Caco-2 (cell line): ENCODE data around the gene LTA4H. TPM values are rescaled to one million over a fixed set of nuclear protein-coding genes. Genes with fewer than 3 reads are reported as not detected.

Experiments
- BruUV-seq: library from RNA; stranded (reverse); fragments of 400-500 nt; replicated peaks from 2 replicates; lab custom pipeline; 2021; lab: Mats Ljungman, UMichigan
- CTCF ChIA-PET: fragments of 300-600 bp; sonication (Branson Sonifier 250); formaldehyde crosslinking; loops from one replicate; lab custom pipeline; 2022; ENCODE audit warnings: antibody characterized with exemption; lab: Charles Lee
- POLR2A ChIA-PET: fragments of 300-600 bp; sonication (Branson Sonifier 250); formaldehyde crosslinking; loops from one replicate; lab custom pipeline; 2022; ENCODE audit warnings: antibody characterized with exemption; lab: Charles Lee
- DNase-seq, 2 experiments: peaks; one replicate each; pipeline versions ENCODE4 v3.0.0 to v3.0.0-alpha.2; 2020 to 2022
- H3K27me3 ChIP-seq: replicated peaks from 2 replicates; pipeline ENCODE4 v1.6.0; 2011; ENCODE audit warnings: low read length; ENCODE audit not compliant: control insufficient read depth, insufficient read depth
- H3K36me3 ChIP-seq: 2 replicates; pipeline ENCODE4 v1.5.1; 2011; ENCODE audit warnings: low read length; ENCODE audit not compliant: control insufficient read depth, insufficient read depth
- H3K4me1 ChIP-seq: fragments of 250-450 bp; sonication (Bioruptor Pico); 2 replicates; pipeline ENCODE4 v1.5.1; 2020; ENCODE audit warnings: mild to moderate bottlenecking
- H3K4me3 ChIP-seq: 2 replicates; pipeline ENCODE4 v1.5.1; 2011; ENCODE audit warnings: low read depth, mild to moderate bottlenecking, control low read depth, low read length
- H3K9me3 ChIP-seq: fragments of 250-450 bp; sonication (Bioruptor Pico); 2 replicates; pipeline ENCODE4 v1.5.1; 2020; ENCODE audit warnings: mild to moderate bottlenecking, moderate library complexity
- H3K27ac Mint-ChIP-seq: one replicate; pipeline ENCODE4 v1.8.0; 2022; ENCODE audit warnings: mixed read lengths; ENCODE audit not compliant: unreplicated experiment
- H3K27me3 Mint-ChIP-seq: one replicate; pipeline ENCODE4 v1.8.0; 2022; ENCODE audit warnings: mixed read lengths; ENCODE audit not compliant: insufficient read depth, unreplicated experiment
- H3K36me3 Mint-ChIP-seq: one replicate; pipeline ENCODE4 v1.8.0; 2022; ENCODE audit warnings: mild to moderate bottlenecking, mixed read lengths; ENCODE audit not compliant: insufficient read depth, unreplicated experiment
- H3K4me1 Mint-ChIP-seq: one replicate; pipeline ENCODE4 v1.8.0; 2022; ENCODE audit warnings: low read depth, mixed read lengths; ENCODE audit not compliant: unreplicated experiment
- H3K4me3 Mint-ChIP-seq: one replicate; pipeline ENCODE4 v1.8.0; 2022; ENCODE audit warnings: mild to moderate bottlenecking, moderate library complexity, mixed read lengths; ENCODE audit not compliant: unreplicated experiment
- H3K9me3 Mint-ChIP-seq: one replicate; pipeline ENCODE4 v1.8.0; 2022; ENCODE audit warnings: mixed read lengths; ENCODE audit not compliant: unreplicated experiment
- intact Hi-C: fragments of 100-400 bp; cut with micrococcal nuclease; formaldehyde crosslinking; loops from one replicate; pipeline ENCODE4 v1.10.0; 2022; ENCODE audit not compliant: unreplicated experiment
- total RNA-seq: library from RNA; stranded (reverse); gene quantifications from 2 replicates; pipeline ENCODE4 v1.2.3, GENCODE V29; 2022
- TF ChIP-seq, protein P1 (sequence below), 2 experiments: fragments of 200-600 bp in 1 of 2; IDR thresholded peaks; 1 replicate in 1 of 2; 2 replicates in 1 of 2; pipeline versions ENCODE4 v1.5.1 to v1.8.0; 2011 to 2022; ENCODE audit warnings: antibody characterized with exemption in 1 of 2, control low read depth in 1 of 2, inconsistent platforms in 1 of 2, low read depth in 1 of 2, low read length in 1 of 2, mild to moderate bottlenecking in 1 of 2, moderate library complexity in 1 of 2; ENCODE audit not compliant: insufficient read depth in 1 of 2, severe bottlenecking in 1 of 2, unreplicated experiment in 1 of 2

Gene LTA4H
- total RNA-seq, 1 experiment from 2014 or later, result 56.7 TPM

- DNase-seq, result no peak
- peaks cover 6% of the 10 kb centered on the region for H3K36me3 Mint-ChIP-seq
- H3K9me3 ChIP-seq, result no peaks in the 10 kb centered on the region
- H3K36me3 ChIP-seq, result no peaks in the 10 kb centered on the region
- no peaks in the 10 kb centered on the region for H3K4me1 Mint-ChIP-seq
- TF ChIP-seq, protein P1, sequence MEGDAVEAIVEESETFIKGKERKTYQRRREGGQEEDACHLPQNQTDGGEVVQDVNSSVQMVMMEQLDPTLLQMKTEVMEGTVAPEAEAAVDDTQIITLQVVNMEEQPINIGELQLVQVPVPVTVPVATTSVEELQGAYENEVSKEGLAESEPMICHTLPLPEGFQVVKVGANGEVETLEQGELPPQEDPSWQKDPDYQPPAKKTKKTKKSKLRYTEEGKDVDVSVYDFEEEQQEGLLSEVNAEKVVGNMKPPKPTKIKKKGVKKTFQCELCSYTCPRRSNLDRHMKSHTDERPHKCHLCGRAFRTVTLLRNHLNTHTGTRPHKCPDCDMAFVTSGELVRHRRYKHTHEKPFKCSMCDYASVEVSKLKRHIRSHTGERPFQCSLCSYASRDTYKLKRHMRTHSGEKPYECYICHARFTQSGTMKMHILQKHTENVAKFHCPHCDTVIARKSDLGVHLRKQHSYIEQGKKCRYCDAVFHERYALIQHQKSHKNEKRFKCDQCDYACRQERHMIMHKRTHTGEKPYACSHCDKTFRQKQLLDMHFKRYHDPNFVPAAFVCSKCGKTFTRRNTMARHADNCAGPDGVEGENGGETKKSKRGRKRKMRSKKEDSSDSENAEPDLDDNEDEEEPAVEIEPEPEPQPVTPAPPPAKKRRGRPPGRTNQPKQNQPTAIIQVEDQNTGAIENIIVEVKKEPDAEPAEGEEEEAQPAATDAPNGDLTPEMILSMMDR (IDR thresholded peaks at IDR 0.05; ENCODE audit: insufficient read depth in 1 of 2, low read depth in 1 of 2, low read length in 1 of 2, severe bottlenecking in 1 of 2, unreplicated experiment in 1 of 2), result no peak
- intact Hi-C loops, result no loop called here
- no peak overlapping the region for H3K27ac Mint-ChIP-seq
- BruUV-seq, result no TSS peak
- no peaks in the 10 kb centered on the region for H3K4me1 ChIP-seq
- POLR2A ChIA-PET, result no interaction called here
- H3K27me3 Mint-ChIP-seq, result no peaks in the 10 kb centered on the region
- H3K9me3 Mint-ChIP-seq, result no peaks in the 10 kb centered on the region
- no peak overlapping the region for H3K4me3 ChIP-seq
- no peaks in the 10 kb centered on the region for H3K27me3 ChIP-seq
- H3K4me3 Mint-ChIP-seq, result no peak overlapping the region
- CTCF ChIA-PET, result no interaction called here
Observed at GRCh38 chr12:96025518-96025917, 9.9 kb downstream of the LTA4H start.

DNA sequence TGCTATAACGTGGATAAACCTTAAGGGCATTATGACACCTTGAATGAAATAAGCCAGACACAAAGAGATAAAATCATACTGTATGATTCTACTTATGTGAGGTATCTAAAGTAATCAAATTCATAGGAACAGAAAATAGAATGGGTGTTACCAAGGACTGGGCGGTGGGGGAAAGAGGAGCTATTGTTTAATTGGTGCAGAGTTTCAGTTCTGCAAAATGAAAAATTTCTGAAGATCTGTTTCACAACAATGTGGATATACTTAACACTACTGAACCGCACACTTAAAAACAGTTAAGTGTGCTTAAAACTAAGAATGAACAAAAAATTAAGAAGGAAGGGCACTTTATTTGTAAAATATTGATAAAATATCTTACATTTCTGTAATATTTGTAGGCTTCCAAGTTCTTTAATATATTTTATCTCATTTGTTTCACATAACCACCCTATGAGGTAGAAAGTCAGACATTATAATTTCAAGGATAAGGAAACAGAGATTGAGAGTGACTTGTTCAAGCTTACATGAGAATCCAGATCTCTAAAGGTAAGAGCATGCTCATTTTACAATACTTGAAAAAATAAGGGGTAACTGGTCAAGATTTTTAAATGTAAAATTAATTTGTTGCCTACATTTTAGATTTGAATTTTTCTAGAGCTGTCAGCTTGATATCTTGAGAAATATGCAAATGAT lies 14.9 kb downstream of the LTA4H start:
- Histone ChIP-seq H3K27me3 (no peaks in the 10 kb centered on the region), H3K4me1 (no peaks in the 10 kb centered on the region), H3K4me3 (no peak overlapping the region), H3K36me3 (no peaks in the 10 kb centered on the region), H3K9me3 (no peaks in the 10 kb centered on the region)
- intact Hi-C loops, result no loop called here
- Mint-ChIP-seq H3K36me3 (peaks cover 11% of the 10 kb centered on the region), H3K9me3 (no peaks in the 10 kb centered on the region), H3K4me1 (no peaks in the 10 kb centered on the region), H3K27ac (no peak overlapping the region), H3K4me3 (no peak overlapping the region), H3K27me3 (no peaks in the 10 kb centered on the region)
- TF ChIP-seq, protein P1 (IDR thresholded peaks at IDR 0.05; ENCODE audit: insufficient read depth in 1 of 2, low read depth in 1 of 2, low read length in 1 of 2, severe bottlenecking in 1 of 2, unreplicated experiment in 1 of 2), result no peak
- ChIA-PET CTCF (no interaction called here), POLR2A (no interaction called here)
- DNase-seq, result no peak
- no TSS peak for BruUV-seq

DNA sequence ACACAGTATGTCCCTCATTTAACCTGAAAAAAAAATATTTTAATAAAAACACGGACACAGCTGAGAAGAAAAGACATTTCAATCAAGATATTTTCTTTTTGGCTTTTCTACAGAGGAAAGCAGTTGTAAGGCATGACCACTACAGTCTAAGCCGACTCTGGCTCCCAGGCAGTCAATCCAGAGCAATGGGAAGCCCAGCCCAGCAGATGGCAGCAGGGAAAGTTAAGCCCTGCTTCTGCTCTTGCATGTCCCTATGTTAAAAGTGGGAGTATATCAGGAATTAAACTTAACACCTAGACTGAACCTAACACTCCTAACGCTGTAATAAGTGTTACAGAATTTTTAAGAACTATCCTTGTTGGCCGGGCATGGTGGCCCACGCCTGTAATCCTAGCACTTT lies 19.7 kb downstream of the LTA4H start:
- no peak overlapping the region for H3K27ac Mint-ChIP-seq
- no peak overlapping the region for H3K4me3 Mint-ChIP-seq
- ChIA-PET POLR2A (no interaction called here), CTCF (no interaction called here)
- Histone ChIP-seq H3K27me3 (no peaks in the 10 kb centered on the region), H3K4me3 (no peak overlapping the region), H3K9me3 (no peaks in the 10 kb centered on the region), H3K4me1 (no peaks in the 10 kb centered on the region), H3K36me3 (no peaks in the 10 kb centered on the region)
- peak; percentile 47 to 48 for DNase-seq
- H3K36me3 Mint-ChIP-seq, result peaks cover 9% of the 10 kb centered on the region
- intact Hi-C loops, result no loop called here
- TF ChIP-seq, protein P1 (IDR thresholded peaks at IDR 0.05; ENCODE audit: insufficient read depth in 1 of 2, low read depth in 1 of 2, low read length in 1 of 2, severe bottlenecking in 1 of 2, unreplicated experiment in 1 of 2), result peak in 1 of 2 experiments; percentile 59
- H3K4me1 Mint-ChIP-seq, result no peaks in the 10 kb centered on the region
- H3K27me3 Mint-ChIP-seq, result no peaks in the 10 kb centered on the region
- no peaks in the 10 kb centered on the region for H3K9me3 Mint-ChIP-seq
- no TSS peak for BruUV-seq
